Thyroid gland (tissue), 4 donors: ENCODE results near the gene TSPAN4. TPM values are rescaled to one million over a fixed set of nuclear protein-coding genes. Genes with fewer than 3 reads are reported as not detected.

ENCODE experiments used
- DNase-seq, 2 donors: peaks; one replicate each; pipeline ENCODE4 v3.0.0-alpha.2; 2019
- H3K27ac ChIP-seq, 3 donors: fragments of 200-600 bp; sonication (generic); 1 replicate in 2 of 3; 2 replicates in 1 of 3; pipeline ENCODE4 v1.5.1; 2016 to 2019; ENCODE audit warnings: mild to moderate bottlenecking in 1 of 3, moderate library complexity in 1 of 3
- H3K27me3 ChIP-seq: fragments of 200-600 bp; sonication (generic); one replicate; pipeline ENCODE4 v1.5.1; 2019
- H3K36me3 ChIP-seq, 2 donors: fragments of 200-600 bp; sonication (generic); one replicate each; pipeline ENCODE4 v1.5.1; 2016 to 2019
- H3K4me1 ChIP-seq, 2 donors: fragments of 200-600 bp; sonication (generic); one replicate each; pipeline ENCODE4 v1.5.1; 2017 to 2019
- H3K4me3 ChIP-seq, 3 donors: fragments of 200-600 bp; sonication (generic); replicated peaks in 1 of 3; 1 replicate in 2 of 3; 2 replicates in 1 of 3; pipeline ENCODE4 v1.5.1; 2016; ENCODE audit warnings: mild to moderate bottlenecking in 1 of 3
- H3K9me3 ChIP-seq: fragments of 200-600 bp; sonication (generic); one replicate; pipeline ENCODE4 v1.5.1; 2017
- POLR2A ChIP-seq, 2 donors: fragments of 450-650 bp; IDR thresholded peaks; one replicate each; pipeline ENCODE4 v1.6.1; 2017; ENCODE audit warnings: antibody characterized with exemption in 2 of 2, mild to moderate bottlenecking in 2 of 2, moderate library complexity in 1 of 2
- WGBS, 2 donors: methylation state at CpG; one replicate each; pipeline ENCODE4 v1.1.5; 2017; 5-methylcytosine and 5-hydroxymethylcytosine counted together
- intact Hi-C: fragments of 100-400 bp; cut with DNase I; formaldehyde crosslinking; loops from one replicate; pipeline ENCODE4 v1.15.1; 2023
- total RNA-seq, 4 donors: library from RNA; depleted of rRNA; stranded (reverse); fragments of >200 nt; gene quantifications; one replicate each; pipeline ENCODE4 v1.2.3, GENCODE V29; 2016
- TF ChIP-seq, protein P1 (sequence below), 6 experiments: fragments of 200-600 bp in 3 of 6; fragments of 450-650 bp in 3 of 6; sonication (generic) in 3 of 6; IDR thresholded peaks; one replicate each; pipeline ENCODE4 v1.5.1; 2016 to 2019; ENCODE audit warnings: antibody characterized with exemption in 6 of 6, mild to moderate bottlenecking in 2 of 6, inconsistent platforms in 1 of 6, moderate library complexity in 1 of 6

Gene TSPAN4
- total RNA-seq, 4 donors from 2014 or later: 86.1 to 127 (median 107) TPM

DNA sequence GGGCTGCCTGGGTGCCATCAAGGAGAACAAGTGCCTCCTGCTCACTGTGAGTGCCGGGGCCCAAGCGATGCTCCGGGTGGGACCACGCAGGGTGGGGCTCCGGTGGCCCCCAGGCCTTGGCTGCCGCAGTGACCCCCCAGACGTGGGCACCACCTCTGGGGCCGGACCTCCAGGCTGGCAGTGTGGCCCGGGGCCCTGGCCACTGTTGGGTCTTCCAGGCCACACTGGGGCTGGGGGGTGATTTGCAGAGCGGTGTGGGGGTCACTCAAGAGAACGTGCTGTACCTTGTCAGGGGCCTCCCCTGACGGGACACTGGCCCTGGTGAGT lies 20.0 kb downstream of the TSPAN4 start:
- 76% methylated on average over 3 of the region's 12 CpGs; no CpG with 5 or more reads in 1 of the 2 donors for WGBS, 2 donors
- peaks cover 5% of the 10 kb centered on the region in 2 donors for H3K4me1 ChIP-seq
- H3K27me3 ChIP-seq: no peaks in the 10 kb centered on the region
- H3K9me3 ChIP-seq: no peaks in the 10 kb centered on the region
- intact Hi-C loops: no loop called here
- TF ChIP-seq, protein P1, sequence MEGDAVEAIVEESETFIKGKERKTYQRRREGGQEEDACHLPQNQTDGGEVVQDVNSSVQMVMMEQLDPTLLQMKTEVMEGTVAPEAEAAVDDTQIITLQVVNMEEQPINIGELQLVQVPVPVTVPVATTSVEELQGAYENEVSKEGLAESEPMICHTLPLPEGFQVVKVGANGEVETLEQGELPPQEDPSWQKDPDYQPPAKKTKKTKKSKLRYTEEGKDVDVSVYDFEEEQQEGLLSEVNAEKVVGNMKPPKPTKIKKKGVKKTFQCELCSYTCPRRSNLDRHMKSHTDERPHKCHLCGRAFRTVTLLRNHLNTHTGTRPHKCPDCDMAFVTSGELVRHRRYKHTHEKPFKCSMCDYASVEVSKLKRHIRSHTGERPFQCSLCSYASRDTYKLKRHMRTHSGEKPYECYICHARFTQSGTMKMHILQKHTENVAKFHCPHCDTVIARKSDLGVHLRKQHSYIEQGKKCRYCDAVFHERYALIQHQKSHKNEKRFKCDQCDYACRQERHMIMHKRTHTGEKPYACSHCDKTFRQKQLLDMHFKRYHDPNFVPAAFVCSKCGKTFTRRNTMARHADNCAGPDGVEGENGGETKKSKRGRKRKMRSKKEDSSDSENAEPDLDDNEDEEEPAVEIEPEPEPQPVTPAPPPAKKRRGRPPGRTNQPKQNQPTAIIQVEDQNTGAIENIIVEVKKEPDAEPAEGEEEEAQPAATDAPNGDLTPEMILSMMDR (IDR thresholded peaks at IDR 0.05): no peak
- TF ChIP-seq POLR2A (IDR thresholded peaks at IDR 0.05): no peak
- no peak overlapping the region for H3K4me3 ChIP-seq
- H3K36me3 ChIP-seq: peaks cover 4 to 22% of the 10 kb centered on the region in 2 donors
- H3K27ac ChIP-seq: no peak overlapping the region
- no peak for DNase-seq

DNA sequence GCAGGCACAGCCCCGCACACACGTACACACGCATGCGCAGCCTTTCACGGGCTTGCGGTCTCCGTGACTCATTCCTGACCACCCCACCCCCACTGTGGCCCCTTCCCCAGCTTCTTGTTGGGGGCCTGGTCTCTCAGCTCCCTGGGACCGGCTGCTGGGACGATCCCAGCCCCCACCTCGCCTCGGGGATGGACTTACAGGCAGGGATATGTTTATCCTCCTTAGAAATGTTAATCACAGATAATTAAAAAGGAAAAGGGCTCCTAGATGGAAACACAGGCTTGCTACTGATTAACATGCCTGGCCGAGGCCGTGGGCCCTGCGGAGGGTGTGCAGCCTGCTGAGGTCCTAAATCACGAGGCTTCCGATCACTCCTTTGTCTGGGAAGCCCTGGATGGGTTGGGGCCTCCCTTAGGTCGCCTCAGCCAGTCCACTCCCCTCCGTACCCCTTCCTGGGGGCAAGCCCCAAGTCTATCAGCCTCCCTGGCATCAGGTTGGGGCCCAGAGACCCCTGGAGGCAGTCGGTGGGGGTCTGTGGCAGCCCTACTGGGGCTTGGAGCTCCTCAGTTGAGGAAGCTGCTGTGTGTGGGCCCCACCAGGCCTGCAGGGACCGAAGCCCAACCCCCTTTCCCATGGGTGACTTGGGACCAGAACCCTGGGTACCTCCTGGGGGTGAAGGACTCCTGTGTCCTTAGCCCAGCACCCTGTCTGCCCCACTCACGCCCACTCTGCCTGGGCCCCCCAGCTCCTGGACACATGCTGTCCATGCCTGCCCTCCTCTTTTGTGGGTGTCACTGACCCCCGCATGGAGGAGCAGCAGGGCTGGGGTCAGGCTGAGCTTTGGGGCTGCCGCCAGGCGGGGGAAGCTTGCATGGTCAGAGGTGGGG lies 20.6 kb downstream of the TSPAN4 start:
- H3K4me1 ChIP-seq: peaks cover 5% of the 10 kb centered on the region in 2 donors
- TF ChIP-seq, protein P1 (IDR thresholded peaks at IDR 0.05): no peak
- TF ChIP-seq POLR2A (IDR thresholded peaks at IDR 0.05): no peak

DNA sequence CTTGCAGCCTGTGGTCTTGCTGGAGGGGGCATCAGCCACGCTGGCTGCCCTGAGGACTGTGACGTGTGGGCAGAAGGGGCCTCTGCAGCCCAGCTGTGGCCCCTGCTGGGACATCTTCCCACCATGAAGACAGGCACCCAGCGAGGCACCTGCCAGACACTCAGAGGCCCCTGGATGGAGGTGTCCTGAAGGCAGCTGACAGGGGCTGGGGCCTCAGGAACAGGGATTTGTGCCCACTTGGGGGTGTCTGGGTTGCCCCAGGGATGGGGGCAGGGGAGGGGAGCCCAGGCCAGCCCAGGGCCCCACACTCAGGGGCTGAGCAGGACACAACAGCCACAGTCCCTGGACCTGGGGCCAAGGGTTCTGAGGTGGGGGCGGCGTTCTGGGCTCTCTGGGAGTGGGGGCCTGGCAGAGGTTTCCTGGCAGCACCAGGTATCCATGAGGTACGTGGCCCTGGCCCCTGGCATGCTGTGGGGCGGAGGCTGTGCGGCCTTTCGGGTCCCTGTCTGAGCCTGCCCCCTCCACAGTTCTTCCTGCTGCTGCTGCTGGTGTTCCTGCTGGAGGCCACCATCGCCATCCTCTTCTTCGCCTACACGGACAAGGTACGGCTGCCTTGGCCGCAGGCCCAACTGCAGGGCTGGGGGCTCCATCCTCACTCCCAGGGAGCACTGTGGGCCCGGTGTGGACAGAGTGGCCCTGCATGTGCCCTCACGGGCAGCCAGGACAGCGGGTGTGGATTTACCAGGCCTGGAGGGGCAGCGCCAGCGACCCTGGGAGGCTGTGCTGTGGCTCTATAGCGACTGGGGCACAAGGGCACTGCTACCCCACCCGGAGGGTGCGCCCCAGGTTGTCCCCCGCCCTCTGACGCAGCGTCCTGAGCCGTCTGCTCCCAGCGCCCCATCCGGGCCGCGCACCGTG lies 21.5 kb downstream of the TSPAN4 start:
- no peak overlapping the region for H3K4me3 ChIP-seq
- intact Hi-C loops: no loop called here
- TF ChIP-seq, protein P1 (IDR thresholded peaks at IDR 0.05): no peak
- TF ChIP-seq POLR2A (IDR thresholded peaks at IDR 0.05): no peak
- peaks cover 4 to 22% of the 10 kb centered on the region in 2 donors for H3K36me3 ChIP-seq
- WGBS, 2 donors: 91 to 97% methylated on average over 21 to 22 of the region's 31 CpGs
- H3K27ac ChIP-seq: no peak overlapping the region
- H3K9me3 ChIP-seq: no peaks in the 10 kb centered on the region
- H3K4me1 ChIP-seq: peaks cover 5% of the 10 kb centered on the region in 2 donors
- no peaks in the 10 kb centered on the region for H3K27me3 ChIP-seq
- no peak for DNase-seq

More for the DNA sequence above, 20.6 kb downstream of the TSPAN4 start:
- H3K4me3 ChIP-seq: no peak overlapping the region
- H3K27ac ChIP-seq: no peak overlapping the region
- intact Hi-C loops: no loop called here
- H3K36me3 ChIP-seq: peaks cover 4 to 22% of the 10 kb centered on the region in 2 donors
- no peaks in the 10 kb centered on the region for H3K27me3 ChIP-seq
- no peak for DNase-seq
- H3K9me3 ChIP-seq: no peaks in the 10 kb centered on the region
- 79 to 87% methylated on average over 12 to 18 of the region's 24 CpGs for WGBS, 2 donors

DNA sequence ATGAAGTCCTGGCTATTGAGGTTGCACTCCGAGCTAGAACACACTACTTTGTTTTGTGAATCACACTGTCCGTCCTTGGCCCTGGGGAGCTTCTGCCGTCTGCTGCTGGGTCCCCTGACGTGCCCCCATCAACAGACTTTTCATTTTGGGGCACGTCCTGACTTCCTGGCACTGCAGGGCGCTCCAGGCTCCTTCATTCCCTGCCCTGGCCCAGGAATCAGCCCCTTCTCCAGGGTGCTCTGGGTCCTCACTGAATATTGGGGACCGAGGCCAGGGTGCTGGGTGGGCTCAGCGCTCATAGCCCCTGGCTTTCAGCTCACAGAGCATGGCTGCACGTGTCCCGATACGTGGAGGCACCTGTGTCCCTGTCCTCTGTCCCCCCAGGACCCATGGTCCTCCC lies 22.2 kb downstream of the TSPAN4 start:
- 90 to 98% methylated on average over 6 to 11 of the region's 11 CpGs for WGBS, 2 donors
- H3K36me3 ChIP-seq: peaks cover 4 to 22% of the 10 kb centered on the region in 2 donors

More for the DNA sequence above, 22.2 kb downstream of the TSPAN4 start:
- H3K4me3 ChIP-seq: no peak overlapping the region
- H3K27ac ChIP-seq: no peak overlapping the region
- no peak for DNase-seq
- H3K9me3 ChIP-seq: no peaks in the 10 kb centered on the region
- intact Hi-C loops: no loop called here
- peaks cover 0 to under 1% of the 10 kb centered on the region in 2 donors for H3K4me1 ChIP-seq
- H3K27me3 ChIP-seq: no peaks in the 10 kb centered on the region
- no peak for TF ChIP-seq POLR2A (IDR thresholded peaks at IDR 0.05)
- TF ChIP-seq, protein P1 (IDR thresholded peaks at IDR 0.05): no peak
